Glutamatergic neuron (in vitro differentiated cells): ENCODE results near the gene VTI1B. TPM values are rescaled to one million over a fixed set of nuclear protein-coding genes. Genes with fewer than 3 reads are reported as not detected.

Experiments used
- DNase-seq: peaks from one replicate; pipeline ENCODE4 v3.0.0; 2022
- H3K27ac Mint-ChIP-seq: one replicate; pipeline ENCODE4 v1.8.0; 2020; ENCODE audit warnings: mild to moderate bottlenecking, mixed read lengths, inconsistent platforms; ENCODE audit not compliant: unreplicated experiment
- H3K27me3 Mint-ChIP-seq: one replicate; pipeline ENCODE4 v1.8.0; 2020; ENCODE audit warnings: mild to moderate bottlenecking, moderate library complexity, mixed read lengths, inconsistent platforms; ENCODE audit not compliant: unreplicated experiment
- H3K36me3 Mint-ChIP-seq: one replicate; pipeline ENCODE4 v1.8.0; 2020; ENCODE audit warnings: mild to moderate bottlenecking, mixed read lengths, inconsistent platforms; ENCODE audit not compliant: unreplicated experiment
- H3K4me1 Mint-ChIP-seq: one replicate; pipeline ENCODE4 v1.8.0; 2020; ENCODE audit warnings: mild to moderate bottlenecking, low read depth, mixed read lengths, inconsistent platforms; ENCODE audit not compliant: unreplicated experiment
- H3K4me3 Mint-ChIP-seq: one replicate; pipeline ENCODE4 v1.8.0; 2020; ENCODE audit warnings: mild to moderate bottlenecking, mixed read lengths, inconsistent platforms; ENCODE audit not compliant: unreplicated experiment
- H3K9me3 Mint-ChIP-seq: one replicate; pipeline ENCODE4 v1.8.0; 2020; ENCODE audit warnings: mild to moderate bottlenecking, moderate library complexity, mixed read lengths, inconsistent platforms; ENCODE audit not compliant: unreplicated experiment
- total RNA-seq: library from RNA; stranded (reverse); fragmentation: NEBNext Ultra II Directional; extraction: Animal tissue kit (Norgen Biotek cat#: 25700); gene quantifications from one replicate; pipeline ENCODE4 v1.2.1, GENCODE V29; 2021; ENCODE audit not compliant: unreplicated experiment
- TF ChIP-seq, protein P1 (sequence below): fragments of 200-600 bp; sonication (generic); IDR thresholded peaks from one replicate; pipeline ENCODE4 v1.5.0; 2021; ENCODE audit not compliant: partially characterized antibody, unreplicated experiment

VTI1B gene
- total RNA-seq, 1 donor from 2014 or later = 77.7 TPM

DNA sequence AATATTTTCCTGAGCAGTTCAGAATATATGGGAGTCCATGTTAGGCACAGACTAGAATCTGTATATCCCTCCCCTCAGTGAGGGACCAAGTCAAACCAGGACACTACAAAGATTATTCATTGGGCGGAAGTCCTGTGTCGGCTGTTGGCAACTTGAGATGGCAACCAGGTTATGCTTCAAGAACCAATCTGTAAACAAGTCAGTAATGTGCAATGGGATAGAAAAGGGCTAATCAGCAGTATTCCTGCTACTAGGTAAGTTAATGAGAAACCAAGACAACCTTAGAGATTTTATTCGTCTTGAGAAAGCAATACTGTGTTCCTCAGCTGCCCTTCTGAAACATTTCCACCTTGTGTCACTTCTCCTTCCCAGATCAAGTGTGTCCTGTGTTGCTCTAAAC, 28.3 kb downstream of the VTI1B start:
- peaks cover 2% of the 10 kb centered on the region for H3K9me3 Mint-ChIP-seq
- no peak overlapping the region for H3K27ac Mint-ChIP-seq
- peaks cover 16% of the 10 kb centered on the region for H3K4me1 Mint-ChIP-seq
- DNase-seq = no peak
- TF ChIP-seq, protein P1, sequence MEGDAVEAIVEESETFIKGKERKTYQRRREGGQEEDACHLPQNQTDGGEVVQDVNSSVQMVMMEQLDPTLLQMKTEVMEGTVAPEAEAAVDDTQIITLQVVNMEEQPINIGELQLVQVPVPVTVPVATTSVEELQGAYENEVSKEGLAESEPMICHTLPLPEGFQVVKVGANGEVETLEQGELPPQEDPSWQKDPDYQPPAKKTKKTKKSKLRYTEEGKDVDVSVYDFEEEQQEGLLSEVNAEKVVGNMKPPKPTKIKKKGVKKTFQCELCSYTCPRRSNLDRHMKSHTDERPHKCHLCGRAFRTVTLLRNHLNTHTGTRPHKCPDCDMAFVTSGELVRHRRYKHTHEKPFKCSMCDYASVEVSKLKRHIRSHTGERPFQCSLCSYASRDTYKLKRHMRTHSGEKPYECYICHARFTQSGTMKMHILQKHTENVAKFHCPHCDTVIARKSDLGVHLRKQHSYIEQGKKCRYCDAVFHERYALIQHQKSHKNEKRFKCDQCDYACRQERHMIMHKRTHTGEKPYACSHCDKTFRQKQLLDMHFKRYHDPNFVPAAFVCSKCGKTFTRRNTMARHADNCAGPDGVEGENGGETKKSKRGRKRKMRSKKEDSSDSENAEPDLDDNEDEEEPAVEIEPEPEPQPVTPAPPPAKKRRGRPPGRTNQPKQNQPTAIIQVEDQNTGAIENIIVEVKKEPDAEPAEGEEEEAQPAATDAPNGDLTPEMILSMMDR = no peak
- no peaks in the 10 kb centered on the region for H3K27me3 Mint-ChIP-seq
- no peak overlapping the region for H3K4me3 Mint-ChIP-seq
- H3K36me3 Mint-ChIP-seq = no peaks in the 10 kb centered on the region

DNA sequence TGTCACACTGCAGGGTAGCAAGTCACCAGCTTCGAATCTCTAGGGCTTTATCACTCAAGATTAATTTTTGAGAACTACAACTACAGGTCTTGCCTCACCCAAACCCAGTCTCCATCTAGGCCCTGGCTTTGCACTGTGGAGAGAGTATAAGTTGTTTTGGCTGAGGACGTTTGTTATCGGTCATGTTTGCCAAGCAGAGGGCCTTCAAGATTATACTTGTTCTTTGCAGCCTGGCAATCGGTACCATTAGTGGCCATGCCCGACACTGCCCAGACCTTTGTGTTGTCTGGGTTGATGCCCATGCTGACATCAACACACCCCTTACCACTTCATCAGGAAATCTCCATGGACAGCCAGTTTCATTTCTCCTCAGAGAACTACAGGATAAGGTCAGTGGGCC, 29.0 kb downstream of the VTI1B start:
- Mint-ChIP-seq H3K4me3 (no peak overlapping the region), H3K27me3 (no peaks in the 10 kb centered on the region), H3K4me1 (peaks cover 9% of the 10 kb centered on the region), H3K27ac (no peak overlapping the region), H3K36me3 (no peaks in the 10 kb centered on the region), H3K9me3 (no peaks in the 10 kb centered on the region)
- TF ChIP-seq, protein P1 = no peak
- DNase-seq = no peak

GRCh38 chr14:67644428-67644827, 30.0 kb downstream of the VTI1B start:
- Mint-ChIP-seq H3K4me1 (peaks cover 6% of the 10 kb centered on the region), H3K9me3 (no peaks in the 10 kb centered on the region), H3K27ac (no peak overlapping the region), H3K4me3 (no peak overlapping the region), H3K36me3 (no peaks in the 10 kb centered on the region), H3K27me3 (no peaks in the 10 kb centered on the region)
- no peak for DNase-seq
- TF ChIP-seq, protein P1 = no peak

DNA sequence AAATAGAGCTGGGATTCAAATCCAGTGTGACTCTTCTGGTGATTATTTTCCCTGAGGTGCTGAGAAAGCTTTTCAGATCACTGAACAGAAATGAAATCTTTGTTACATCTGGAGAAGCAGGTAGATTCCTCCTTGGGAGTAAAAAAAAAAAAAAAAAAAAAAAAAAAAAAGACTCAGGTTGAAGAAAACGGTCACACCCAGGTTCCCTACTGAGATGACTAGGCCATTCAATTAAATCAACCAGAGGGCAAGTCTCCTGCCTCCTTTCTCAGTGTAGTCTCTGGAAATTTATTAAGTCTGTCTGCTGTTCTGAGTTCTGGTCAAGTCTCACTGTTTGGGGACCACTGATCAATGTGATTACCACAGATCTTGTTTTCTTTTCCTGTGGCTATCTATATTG, 30.7 kb downstream of the VTI1B start:
- peak overlapping the region; percentile 34 for H3K4me3 Mint-ChIP-seq
- H3K27me3 Mint-ChIP-seq = peaks cover 2% of the 10 kb centered on the region
- no peaks in the 10 kb centered on the region for H3K36me3 Mint-ChIP-seq
- peaks cover 6% of the 10 kb centered on the region for H3K4me1 Mint-ChIP-seq
- TF ChIP-seq, protein P1 = no peak
- no peak for DNase-seq
- no peak overlapping the region for H3K27ac Mint-ChIP-seq
- H3K9me3 Mint-ChIP-seq = no peaks in the 10 kb centered on the region

GRCh38 chr14:67641902-67642749, 32.3 kb downstream of the VTI1B start:
- H3K9me3 Mint-ChIP-seq = no peaks in the 10 kb centered on the region
- peaks cover 2% of the 10 kb centered on the region for H3K27me3 Mint-ChIP-seq
- no peak overlapping the region for H3K27ac Mint-ChIP-seq
- peaks cover 6% of the 10 kb centered on the region for H3K4me1 Mint-ChIP-seq
- no peaks in the 10 kb centered on the region for H3K36me3 Mint-ChIP-seq
- no peak for DNase-seq
- TF ChIP-seq, protein P1 = no peak
- H3K4me3 Mint-ChIP-seq = no peak overlapping the region
